DND-41 (cell line): ENCODE results near the gene SLC1A7.

Experiments used
- ATAC-seq: fragments of 200-7000 bp; cut with Tn5 transposase; 3 replicates; pipeline ENCODE4 v1.9.1; 2021; ENCODE audit warnings: low read depth; ENCODE audit not compliant: insufficient read depth
- DNase-seq: peaks from one replicate; pipeline ENCODE4 v3.0.0-alpha.2; 2020
- H2AFZ ChIP-seq: 2 replicates; pipeline ENCODE4 v1.6.0; 2012; ENCODE audit warnings: low read depth, low read length
- H3K27ac ChIP-seq: 2 replicates; pipeline ENCODE4 v1.5.1; 2012; ENCODE audit warnings: low read length, inconsistent platforms
- H3K27me3 ChIP-seq: fragments of 200-600 bp; sonication (generic); 2 replicates; pipeline ENCODE4 v1.6.0; 2012; ENCODE audit warnings: low read length, mild to moderate bottlenecking, inconsistent platforms; ENCODE audit not compliant: insufficient read depth, poor library complexity
- H3K36me3 ChIP-seq: 2 replicates; pipeline ENCODE4 v1.5.1; 2012; ENCODE audit warnings: low read length, inconsistent platforms; ENCODE audit not compliant: insufficient read depth
- H3K4me1 ChIP-seq: 2 replicates; pipeline ENCODE4 v1.5.1; 2012; ENCODE audit warnings: mild to moderate bottlenecking, low read length; ENCODE audit not compliant: insufficient read depth
- H3K4me2 ChIP-seq: 2 replicates; pipeline ENCODE4 v1.6.0; 2012; ENCODE audit warnings: mild to moderate bottlenecking, moderate library complexity, low read length, inconsistent platforms; ENCODE audit not compliant: insufficient read depth
- H3K4me3 ChIP-seq, 2 experiments: fragments of 200-600 bp in 1 of 2; shearing (Covaris generic) in 1 of 2; 2 replicates each; pipeline ENCODE4 v1.5.1; 2012 to 2016; ENCODE audit warnings: inconsistent platforms in 2 of 2, low read length in 2 of 2, mild to moderate bottlenecking in 2 of 2, low read depth in 1 of 2, moderate library complexity in 1 of 2
- H3K79me2 ChIP-seq: 2 replicates; pipeline ENCODE4 v1.6.0; 2012; ENCODE audit warnings: low read length, inconsistent platforms; ENCODE audit not compliant: insufficient read depth
- H3K9ac ChIP-seq: 2 replicates; pipeline ENCODE4 v1.6.0; 2012; ENCODE audit warnings: low read depth, mild to moderate bottlenecking, inconsistent platforms, low read length, moderate library complexity
- H3K9me3 ChIP-seq: 2 replicates; pipeline ENCODE4 v1.5.1; 2012; ENCODE audit warnings: low read length, moderate library complexity, mild to moderate bottlenecking, inconsistent platforms; ENCODE audit not compliant: insufficient read depth, severe bottlenecking
- H4K20me1 ChIP-seq: 2 replicates; pipeline ENCODE4 v1.6.0; 2012; ENCODE audit warnings: low read length; ENCODE audit not compliant: insufficient read depth
- EZH2 ChIP-seq: IDR thresholded peaks from 3 replicates; pipeline ENCODE4 v1.6.1; 2012; ENCODE audit warnings: borderline replicate concordance, low read depth, mild to moderate bottlenecking, moderate library complexity, low read length, inconsistent platforms; ENCODE audit not compliant: severe bottlenecking
- TF ChIP-seq, protein P1 (sequence below): IDR thresholded peaks from 2 replicates; pipeline ENCODE4 v1.5.1; 2012; ENCODE audit warnings: borderline replicate concordance, low read length, moderate library complexity, mild to moderate bottlenecking; ENCODE audit not compliant: poor library complexity, severe bottlenecking; ENCODE audit errors: extremely low read depth

Gene SLC1A7

GRCh38 chr1:53142226-53142853 lies at the start of gene SLC1A7:
Gene SLC1A7, minus strand, starts transcription at chr1:53142638. Its CDS starts 189 bp downstream, at chr1:53142449.
- Histone ChIP-seq H3K9me3 (peaks cover 8% of the 10 kb centered on the region), H3K9ac (no peak within 1 kb of the TSS), H3K4me2 (no peak within 1 kb of the TSS), H3K36me3 (no peaks in the 10 kb centered on the region), H3K27me3 (no peaks in the 10 kb centered on the region), H3K79me2 (no peaks in the 10 kb centered on the region), H4K20me1 (no peaks in the 10 kb centered on the region), H3K4me3 (no peak within 1 kb of the TSS), H2AFZ (no peak within 1 kb of the TSS), H3K4me1 (no peaks in the 10 kb centered on the region), H3K27ac (no peak within 1 kb of the TSS)
- TF ChIP-seq, protein P1, sequence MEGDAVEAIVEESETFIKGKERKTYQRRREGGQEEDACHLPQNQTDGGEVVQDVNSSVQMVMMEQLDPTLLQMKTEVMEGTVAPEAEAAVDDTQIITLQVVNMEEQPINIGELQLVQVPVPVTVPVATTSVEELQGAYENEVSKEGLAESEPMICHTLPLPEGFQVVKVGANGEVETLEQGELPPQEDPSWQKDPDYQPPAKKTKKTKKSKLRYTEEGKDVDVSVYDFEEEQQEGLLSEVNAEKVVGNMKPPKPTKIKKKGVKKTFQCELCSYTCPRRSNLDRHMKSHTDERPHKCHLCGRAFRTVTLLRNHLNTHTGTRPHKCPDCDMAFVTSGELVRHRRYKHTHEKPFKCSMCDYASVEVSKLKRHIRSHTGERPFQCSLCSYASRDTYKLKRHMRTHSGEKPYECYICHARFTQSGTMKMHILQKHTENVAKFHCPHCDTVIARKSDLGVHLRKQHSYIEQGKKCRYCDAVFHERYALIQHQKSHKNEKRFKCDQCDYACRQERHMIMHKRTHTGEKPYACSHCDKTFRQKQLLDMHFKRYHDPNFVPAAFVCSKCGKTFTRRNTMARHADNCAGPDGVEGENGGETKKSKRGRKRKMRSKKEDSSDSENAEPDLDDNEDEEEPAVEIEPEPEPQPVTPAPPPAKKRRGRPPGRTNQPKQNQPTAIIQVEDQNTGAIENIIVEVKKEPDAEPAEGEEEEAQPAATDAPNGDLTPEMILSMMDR = no peak
- TF ChIP-seq EZH2 = no peak
- DNase-seq (no peak), ATAC-seq (no peak)

DNA sequence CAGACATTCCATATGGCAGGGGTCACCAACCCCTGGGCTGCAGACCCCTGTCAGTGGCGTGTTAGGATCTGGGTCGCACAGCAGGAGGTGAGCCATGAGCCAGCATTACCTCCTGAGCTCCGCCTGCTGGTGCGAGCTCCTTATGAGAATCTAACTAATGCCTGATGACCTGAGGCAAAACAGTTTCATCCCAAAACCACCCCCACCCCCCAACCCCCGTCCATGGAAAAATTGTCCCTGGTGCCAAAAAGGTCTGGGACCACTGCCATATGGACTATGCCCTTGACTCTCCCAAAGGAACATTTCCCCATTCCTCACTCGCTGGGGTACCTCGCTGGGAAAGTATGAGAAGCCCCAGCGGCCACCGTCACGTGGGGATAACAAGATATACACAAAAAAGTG lies 47.8 kb upstream of the SLC1A7 start:
- DNase-seq (no peak), ATAC-seq (no peak)
- Histone ChIP-seq H3K36me3 (no peaks in the 10 kb centered on the region), H3K4me2 (no peak overlapping the region), H3K4me3 (no peak overlapping the region), H3K27me3 (peaks cover 6% of the 10 kb centered on the region), H3K4me1 (no peaks in the 10 kb centered on the region), H3K27ac (no peak overlapping the region), H3K9ac (no peak overlapping the region), H4K20me1 (no peaks in the 10 kb centered on the region), H3K79me2 (no peaks in the 10 kb centered on the region), H3K9me3 (no peaks in the 10 kb centered on the region), H2AFZ (no peak overlapping the region)
- TF ChIP-seq, protein P1 = no peak
- TF ChIP-seq EZH2 = no peak

DNA sequence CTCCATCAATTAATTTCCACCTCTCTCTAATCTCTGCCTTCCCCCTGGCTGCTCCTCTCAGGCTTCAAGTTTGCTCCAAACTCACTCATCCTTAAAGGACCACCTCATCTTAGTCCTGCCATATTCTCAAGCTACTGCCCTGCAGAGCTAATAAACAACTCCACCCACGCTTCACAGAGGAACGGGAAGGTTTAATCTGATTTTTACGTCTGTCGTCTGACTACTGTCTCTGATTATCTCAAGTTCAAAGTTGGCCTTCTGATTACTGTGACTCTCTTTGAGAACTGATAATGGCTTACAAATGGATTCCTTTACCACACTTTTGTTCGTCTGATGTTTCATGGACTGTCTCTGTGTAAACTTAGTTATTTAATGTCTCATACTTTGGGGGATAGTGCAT lies 46.6 kb upstream of the SLC1A7 start:
- TF ChIP-seq, protein P1 = no peak
- no peak for TF ChIP-seq EZH2
- Histone ChIP-seq H3K4me1 (no peaks in the 10 kb centered on the region), H3K4me2 (no peak overlapping the region)

More for the DNA sequence above, 46.6 kb upstream of the SLC1A7 start:
- Histone ChIP-seq H3K36me3 (no peaks in the 10 kb centered on the region), H3K4me3 (no peak overlapping the region), H3K9me3 (no peaks in the 10 kb centered on the region), H3K9ac (no peak overlapping the region), H3K27me3 (peaks cover 6% of the 10 kb centered on the region), H3K27ac (no peak overlapping the region), H2AFZ (no peak overlapping the region), H4K20me1 (no peaks in the 10 kb centered on the region), H3K79me2 (no peaks in the 10 kb centered on the region)
- DNase-seq (no peak), ATAC-seq (no peak)
